Measurements from ENCODE around the gene PPP1R10.

GRCh38 chr6:30654798-30655742, 38.0 kb upstream of the PPP1R10 start:
- TF ChIP-seq CTCF (optimal IDR thresholded peaks at IDR 0.05 in 1 of 3, IDR thresholded peaks at IDR 0.05 in 1 of 3, conservative IDR thresholded peaks at IDR 0.05 in 1 of 3; ENCODE audit: extremely low read depth in 1 of 3, insufficient read depth in 2 of 3, low read length in 3 of 3) (no peak), EZH2 (IDR thresholded peaks at IDR 0.05; ENCODE audit: low read length) (no peak)

All from keratinocyte (primary cell).